KMS-11 (cell line): Measurements from ENCODE around the gene FGF12.

ENCODE experiments used
- H2AFZ ChIP-seq: fragments of 200-600 bp; sonication (generic); 2 replicates; pipeline ENCODE4 v1.6.1; 2016; ENCODE audit warnings: antibody characterized with exemption, mixed run types, low read depth
- H3K27ac ChIP-seq: fragments of 200-600 bp; sonication (generic); 2 replicates; pipeline ENCODE4 v1.6.1; 2016; ENCODE audit warnings: mild to moderate bottlenecking, mixed run types
- H3K27me3 ChIP-seq: fragments of 200-600 bp; sonication (generic); 2 replicates; pipeline ENCODE4 v1.6.1; 2017; ENCODE audit warnings: mild to moderate bottlenecking, low read depth, mixed run types, moderate library complexity; ENCODE audit not compliant: insufficient read depth
- H3K36me3 ChIP-seq: fragments of 200-600 bp; sonication (generic); 2 replicates; pipeline ENCODE4 v1.6.1; 2017; ENCODE audit warnings: mild to moderate bottlenecking, mixed run types; ENCODE audit not compliant: insufficient read depth
- H3K4me1 ChIP-seq: fragments of 200-600 bp; sonication (generic); 2 replicates; pipeline ENCODE4 v1.6.1; 2016; ENCODE audit warnings: mild to moderate bottlenecking, low read depth, mixed run types; ENCODE audit not compliant: poor library complexity, severe bottlenecking
- H3K4me2 ChIP-seq: fragments of 200-600 bp; sonication (generic); 2 replicates; pipeline ENCODE4 v1.7.0; 2016; ENCODE audit warnings: mild to moderate bottlenecking, mixed run types
- H3K4me3 ChIP-seq: fragments of 200-600 bp; sonication (generic); IDR thresholded peaks from 2 replicates; pipeline ENCODE4 v1.6.1; 2017; ENCODE audit warnings: low read depth, low read length, mixed read lengths; ENCODE audit not compliant: insufficient read depth
- H3K79me2 ChIP-seq: fragments of 200-600 bp; sonication (generic); 2 replicates; pipeline ENCODE4 v1.6.1; 2016; ENCODE audit warnings: low read depth, mixed run types; ENCODE audit not compliant: insufficient read depth
- H3K9ac ChIP-seq: fragments of 200-600 bp; sonication (generic); 2 replicates; pipeline ENCODE4 v1.6.1; 2016; ENCODE audit warnings: mild to moderate bottlenecking, mixed run types
- H4K20me1 ChIP-seq: fragments of 200-600 bp; sonication (generic); 2 replicates; pipeline ENCODE4 v1.6.1; 2016; ENCODE audit warnings: mild to moderate bottlenecking, mixed run types; ENCODE audit not compliant: insufficient read depth
- TF ChIP-seq, protein P1 (sequence below): fragments of 200-600 bp; sonication (generic); conservative IDR thresholded peaks from 2 replicates; pipeline ENCODE4 v1.6.1; 2017; ENCODE audit warnings: low read depth, mild to moderate bottlenecking, antibody characterized with exemption, low read length, moderate library complexity, mixed read lengths

Gene FGF12

DNA sequence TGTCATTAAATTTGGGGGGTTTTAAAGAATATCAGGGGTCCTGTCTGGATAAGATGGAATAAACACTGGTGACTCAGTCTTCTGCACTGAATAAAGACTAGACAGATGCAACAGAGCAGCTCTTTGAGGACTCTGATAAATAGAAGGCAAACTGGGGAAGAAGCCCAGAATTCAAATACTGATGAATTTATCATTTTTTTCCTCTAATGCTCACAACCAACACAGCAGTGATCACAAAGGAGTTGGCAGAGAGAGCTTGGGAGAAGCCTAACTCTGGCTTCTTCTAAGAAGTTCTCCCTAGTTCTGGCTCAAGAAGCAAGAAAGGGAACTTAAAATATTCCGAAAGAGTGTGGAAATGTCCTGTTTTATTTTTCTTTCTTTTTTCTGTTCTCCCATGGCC lies 597.8 kb downstream of the FGF12 start:
- Histone ChIP-seq H3K79me2 (no peaks in the 10 kb centered on the region), H3K4me3 (no peak overlapping the region), H4K20me1 (no peaks in the 10 kb centered on the region), H3K36me3 (no peaks in the 10 kb centered on the region), H3K27me3 (no peaks in the 10 kb centered on the region), H2AFZ (no peak overlapping the region), H3K4me1 (no peaks in the 10 kb centered on the region), H3K9ac (no peak overlapping the region), H3K4me2 (no peak overlapping the region), H3K27ac (no peak overlapping the region)
- TF ChIP-seq, protein P1, sequence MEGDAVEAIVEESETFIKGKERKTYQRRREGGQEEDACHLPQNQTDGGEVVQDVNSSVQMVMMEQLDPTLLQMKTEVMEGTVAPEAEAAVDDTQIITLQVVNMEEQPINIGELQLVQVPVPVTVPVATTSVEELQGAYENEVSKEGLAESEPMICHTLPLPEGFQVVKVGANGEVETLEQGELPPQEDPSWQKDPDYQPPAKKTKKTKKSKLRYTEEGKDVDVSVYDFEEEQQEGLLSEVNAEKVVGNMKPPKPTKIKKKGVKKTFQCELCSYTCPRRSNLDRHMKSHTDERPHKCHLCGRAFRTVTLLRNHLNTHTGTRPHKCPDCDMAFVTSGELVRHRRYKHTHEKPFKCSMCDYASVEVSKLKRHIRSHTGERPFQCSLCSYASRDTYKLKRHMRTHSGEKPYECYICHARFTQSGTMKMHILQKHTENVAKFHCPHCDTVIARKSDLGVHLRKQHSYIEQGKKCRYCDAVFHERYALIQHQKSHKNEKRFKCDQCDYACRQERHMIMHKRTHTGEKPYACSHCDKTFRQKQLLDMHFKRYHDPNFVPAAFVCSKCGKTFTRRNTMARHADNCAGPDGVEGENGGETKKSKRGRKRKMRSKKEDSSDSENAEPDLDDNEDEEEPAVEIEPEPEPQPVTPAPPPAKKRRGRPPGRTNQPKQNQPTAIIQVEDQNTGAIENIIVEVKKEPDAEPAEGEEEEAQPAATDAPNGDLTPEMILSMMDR: no peak

DNA sequence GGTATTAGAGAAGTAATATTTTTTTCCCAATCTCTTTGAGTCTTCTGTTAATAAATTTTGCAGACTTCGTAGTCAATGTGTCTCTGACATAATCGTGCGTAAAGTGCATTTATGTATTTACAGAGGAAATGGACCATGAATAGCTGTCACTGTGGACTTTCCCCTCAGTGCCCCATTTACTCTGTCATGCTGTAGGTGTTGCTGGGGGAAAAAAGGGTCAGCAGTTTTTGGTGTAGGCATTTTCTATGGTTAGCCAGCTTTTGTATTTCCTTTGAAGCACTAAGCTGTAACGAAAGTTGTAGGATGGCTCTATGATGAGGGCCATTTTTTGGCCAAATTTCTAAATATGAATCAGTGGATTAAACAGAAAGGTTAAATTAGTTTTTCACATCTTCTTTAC lies 598.4 kb downstream of the FGF12 start:
- Histone ChIP-seq H3K4me2 (no peak overlapping the region), H3K4me3 (no peak overlapping the region), H3K9ac (no peak overlapping the region), H3K79me2 (no peaks in the 10 kb centered on the region), H3K4me1 (no peaks in the 10 kb centered on the region), H3K27ac (no peak overlapping the region), H3K27me3 (no peaks in the 10 kb centered on the region), H4K20me1 (no peaks in the 10 kb centered on the region), H3K36me3 (no peaks in the 10 kb centered on the region), H2AFZ (no peak overlapping the region)
- TF ChIP-seq, protein P1: no peak

DNA sequence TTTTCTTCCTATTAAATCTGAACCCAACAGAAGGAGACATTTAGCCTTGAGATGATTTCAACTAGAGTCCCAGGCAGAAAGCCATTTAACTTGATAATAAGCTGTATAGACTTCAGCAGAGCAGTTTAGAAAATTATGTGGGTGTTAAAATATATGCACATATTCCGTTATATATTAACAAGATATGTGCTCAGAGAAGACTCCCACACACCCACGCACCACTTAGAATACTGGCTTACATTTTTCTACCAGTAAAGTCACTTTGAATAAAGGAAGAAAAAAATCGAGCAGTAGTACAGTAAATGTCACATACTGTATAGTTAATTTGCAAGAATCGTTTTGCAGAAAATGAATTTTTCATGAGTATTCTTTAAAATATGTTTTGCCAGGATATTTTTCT lies 599.3 kb downstream of the FGF12 start:
- H4K20me1 ChIP-seq: no peaks in the 10 kb centered on the region
- H2AFZ ChIP-seq: no peak overlapping the region
- H3K27me3 ChIP-seq: no peaks in the 10 kb centered on the region
- no peak overlapping the region for H3K4me2 ChIP-seq
- no peak overlapping the region for H3K27ac ChIP-seq
- H3K4me1 ChIP-seq: no peaks in the 10 kb centered on the region
- no peak overlapping the region for H3K4me3 ChIP-seq
- TF ChIP-seq, protein P1: no peak
- H3K9ac ChIP-seq: no peak overlapping the region
- no peaks in the 10 kb centered on the region for H3K79me2 ChIP-seq
- no peaks in the 10 kb centered on the region for H3K36me3 ChIP-seq

DNA sequence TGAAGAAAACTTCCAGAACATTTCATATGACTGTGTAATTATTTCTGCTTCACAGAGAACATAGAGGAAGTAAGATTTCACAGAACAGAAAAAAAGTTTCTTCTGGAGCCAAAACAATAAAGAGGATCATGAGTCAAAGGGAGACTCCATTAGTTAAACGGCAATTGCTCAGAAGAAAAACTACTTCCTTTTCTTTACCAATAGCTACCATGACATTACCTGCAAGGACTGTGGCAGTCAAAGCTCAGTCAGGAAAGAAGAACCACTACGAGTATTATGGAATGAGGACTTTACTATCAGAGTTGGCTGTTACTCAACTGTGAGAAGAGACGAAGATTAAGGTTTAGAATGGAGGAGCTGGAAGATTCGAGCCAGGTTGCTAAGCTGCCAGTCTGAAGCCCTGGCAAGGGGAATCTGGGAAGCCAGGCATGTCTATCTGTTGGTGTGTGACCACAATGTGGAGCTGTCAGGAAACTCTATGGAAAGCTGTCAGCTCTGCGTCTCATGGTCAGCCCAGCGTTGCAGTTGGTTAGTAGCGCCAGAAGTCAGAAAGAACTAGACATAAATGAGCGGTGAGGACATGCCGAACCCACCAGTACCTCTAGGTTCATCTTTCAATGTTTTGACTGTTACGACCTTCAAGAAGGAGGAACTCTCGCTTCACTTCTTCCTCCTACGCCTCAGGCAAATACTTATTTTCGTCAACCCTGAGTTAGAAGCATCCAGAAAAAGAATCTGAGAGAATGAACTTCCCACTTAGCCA lies 604.3 kb downstream of the FGF12 start:
- TF ChIP-seq, protein P1: no peak
- Histone ChIP-seq H3K4me1 (no peaks in the 10 kb centered on the region), H3K27ac (no peak overlapping the region), H3K9ac (no peak overlapping the region), H3K36me3 (no peaks in the 10 kb centered on the region), H3K27me3 (no peaks in the 10 kb centered on the region), H4K20me1 (no peaks in the 10 kb centered on the region), H3K4me3 (no peak overlapping the region), H2AFZ (no peak overlapping the region), H3K79me2 (no peaks in the 10 kb centered on the region), H3K4me2 (no peak overlapping the region)
